Parathyroid adenoma (tissue), 2 donors: ENCODE results near the gene CAPN5.

Source experiments
- H2AFZ ChIP-seq: fragments of 300-600 bp; sonication (generic); one replicate; pipeline ENCODE4 v1.7.0; 2017; ENCODE audit warnings: antibody characterized with exemption, mild to moderate bottlenecking
- H3K27ac ChIP-seq: fragments of 300-600 bp; sonication (generic); one replicate; pipeline ENCODE4 v1.7.0; 2017
- H3K27me3 ChIP-seq: fragments of 300-600 bp; sonication (generic); one replicate; pipeline ENCODE4 v1.7.0; 2017; ENCODE audit warnings: low read length; ENCODE audit not compliant: control insufficient read depth, insufficient read depth
- H3K36me3 ChIP-seq: fragments of 300-600 bp; sonication (generic); one replicate; pipeline ENCODE4 v1.7.0; 2017; ENCODE audit warnings: low read length; ENCODE audit not compliant: control insufficient read depth, insufficient read depth
- H3K4me1 ChIP-seq: fragments of 300-600 bp; sonication (generic); one replicate; pipeline ENCODE4 v1.7.0; 2017; ENCODE audit warnings: control low read depth
- H3K4me2 ChIP-seq: fragments of 300-600 bp; sonication (generic); one replicate; pipeline ENCODE4 v1.7.0; 2017; ENCODE audit warnings: low read length
- H3K4me3 ChIP-seq: fragments of 300-600 bp; sonication (generic); one replicate; pipeline ENCODE4 v1.7.0; 2017; ENCODE audit warnings: low read depth, low read length
- H3K79me2 ChIP-seq: fragments of 300-600 bp; sonication (generic); one replicate; pipeline ENCODE4 v1.7.0; 2017; ENCODE audit warnings: control low read depth
- H3K9ac ChIP-seq: fragments of 300-600 bp; sonication (generic); one replicate; pipeline ENCODE4 v1.7.0; 2017; ENCODE audit warnings: mild to moderate bottlenecking
- H3K9me3 ChIP-seq: fragments of 300-600 bp; sonication (generic); one replicate; pipeline ENCODE4 v1.7.0; 2017; ENCODE audit warnings: low read length; ENCODE audit not compliant: control insufficient read depth
- CTCF ChIP-seq: fragments of 300-600 bp; sonication (generic); IDR thresholded peaks from one replicate; pipeline ENCODE4 v1.7.0; 2017; ENCODE audit warnings: antibody characterized with exemption, mild to moderate bottlenecking
- donor health status: primary hyperparathyroidism.

Gene CAPN5

GRCh38 chr11:77091146-77091940, 24.6 kb downstream of the CAPN5 start:
- H3K27ac ChIP-seq: no peak overlapping the region
- no peaks in the 10 kb centered on the region for H3K36me3 ChIP-seq
- H3K4me1 ChIP-seq: no peaks in the 10 kb centered on the region
- no peak overlapping the region for H3K4me2 ChIP-seq
- H3K4me3 ChIP-seq: no peak overlapping the region
- H3K27me3 ChIP-seq: no peaks in the 10 kb centered on the region
- no peak overlapping the region for H3K9ac ChIP-seq
- no peak overlapping the region for H2AFZ ChIP-seq
- H3K79me2 ChIP-seq: no peaks in the 10 kb centered on the region
- no peaks in the 10 kb centered on the region for H3K9me3 ChIP-seq
- TF ChIP-seq CTCF: peak; percentile 80

GRCh38 chr11:77092382-77092781, 25.6 kb downstream of the CAPN5 start:
- TF ChIP-seq CTCF: no peak
- Histone ChIP-seq H3K27ac (no peak overlapping the region), H3K4me1 (no peaks in the 10 kb centered on the region)

GRCh38 chr11:77093056-77093891, 26.5 kb downstream of the CAPN5 start:
- no peaks in the 10 kb centered on the region for H3K27me3 ChIP-seq
- no peak overlapping the region for H3K9ac ChIP-seq
- no peaks in the 10 kb centered on the region for H3K9me3 ChIP-seq
- H3K4me3 ChIP-seq: no peak overlapping the region
- no peaks in the 10 kb centered on the region for H3K4me1 ChIP-seq
- H2AFZ ChIP-seq: no peak overlapping the region
- H3K79me2 ChIP-seq: no peaks in the 10 kb centered on the region
- no peak overlapping the region for H3K4me2 ChIP-seq
- H3K36me3 ChIP-seq: no peaks in the 10 kb centered on the region
- no peak overlapping the region for H3K27ac ChIP-seq
- TF ChIP-seq CTCF: no peak

More at GRCh38 chr11:77092382-77092781, 25.6 kb downstream of the CAPN5 start:
- Histone ChIP-seq H3K4me3 (no peak overlapping the region), H3K79me2 (no peaks in the 10 kb centered on the region), H3K9me3 (no peaks in the 10 kb centered on the region), H3K27me3 (no peaks in the 10 kb centered on the region), H3K4me2 (no peak overlapping the region), H2AFZ (no peak overlapping the region), H3K36me3 (no peaks in the 10 kb centered on the region), H3K9ac (no peak overlapping the region)

- H3K9ac ChIP-seq: no peak overlapping the region
Measured at GRCh38 chr11:77093987-77094840, 27.4 kb downstream of the CAPN5 start.

More at GRCh38 chr11:77093987-77094840, 27.4 kb downstream of the CAPN5 start:
- no peaks in the 10 kb centered on the region for H3K9me3 ChIP-seq
- H3K79me2 ChIP-seq: no peaks in the 10 kb centered on the region
- H3K4me1 ChIP-seq: no peaks in the 10 kb centered on the region
- TF ChIP-seq CTCF: no peak
- H3K36me3 ChIP-seq: no peaks in the 10 kb centered on the region
- H3K4me2 ChIP-seq: no peak overlapping the region
- H3K4me3 ChIP-seq: no peak overlapping the region
- no peak overlapping the region for H2AFZ ChIP-seq
- H3K27me3 ChIP-seq: no peaks in the 10 kb centered on the region
- no peak overlapping the region for H3K27ac ChIP-seq
